HepG2 (cell line): ENCODE measurements around the gene TPM2. TPM values are rescaled to one million over a fixed set of nuclear protein-coding genes. Genes with fewer than 3 reads are reported as not detected.
A peak's percentile ranks its signal among the peaks of the same experiment; 100 is the strongest.

Source experiments
- CCDC6 ChIP-seq: sonication (generic); formaldehyde crosslinking; IDR thresholded peaks from 2 replicates; pipeline ENCODE4 v1.8.1; 2022; ENCODE audit warnings: mild to moderate bottlenecking, missing genetic modification reagents, moderate library complexity
- GPN1 ChIP-seq: sonication (generic); formaldehyde crosslinking; IDR thresholded peaks from 2 replicates; pipeline ENCODE4 v1.5.1; 2020; ENCODE audit warnings: missing genetic modification reagents, borderline replicate concordance
- HOXA3 ChIP-seq: sonication (generic); formaldehyde crosslinking; IDR thresholded peaks from 2 replicates; pipeline ENCODE4 v1.5.0; 2020; ENCODE audit warnings: missing genetic modification reagents
- KAT2B ChIP-seq: fragments of 150-350 bp; IDR thresholded peaks from 2 replicates; pipeline ENCODE4 v1.6.1; 2014; ENCODE audit warnings: low read depth, low read length, borderline replicate concordance
- KLF16 ChIP-seq, 2 experiments: sonication (generic) in 1 of 2; formaldehyde crosslinking in 1 of 2; IDR thresholded peaks; 2 replicates each; pipeline versions ENCODE4 v1.6.1 to v1.8.0; 2016 to 2023; ENCODE audit warnings: missing genetic modification reagents in 2 of 2, missing compliant biosample characterization in 1 of 2
- NFE2 ChIP-seq: sonication (generic); formaldehyde crosslinking; IDR thresholded peaks from 2 replicates; pipeline ENCODE4 v1.4.0; 2020; ENCODE audit warnings: missing genetic modification reagents
- SMYD3 ChIP-seq: sonication (generic); formaldehyde crosslinking; IDR thresholded peaks from 2 replicates; pipeline ENCODE4 v1.8.1; 2023; ENCODE audit warnings: mild to moderate bottlenecking, missing genetic modification reagents
- SOX5 ChIP-seq: IDR thresholded peaks from 2 replicates; pipeline ENCODE4 v1.6.1; 2016; ENCODE audit warnings: borderline replicate concordance
- SUZ12 ChIP-seq: fragments of 150-350 bp; IDR thresholded peaks from 2 replicates; pipeline ENCODE4 v1.6.1; 2014; ENCODE audit warnings: low read depth, low read length
- ZFP82 ChIP-seq: sonication (generic); formaldehyde crosslinking; IDR thresholded peaks from 2 replicates; pipeline ENCODE4 v1.5.1; 2020; ENCODE audit warnings: mild to moderate bottlenecking, missing genetic modification reagents, borderline replicate concordance
- ZMYM3 ChIP-seq: sonication (generic); formaldehyde crosslinking; IDR thresholded peaks from 2 replicates; pipeline ENCODE4 v1.5.1; 2020; ENCODE audit warnings: mild to moderate bottlenecking, missing genetic modification reagents
- ZNF318 ChIP-seq: sonication (generic); formaldehyde crosslinking; IDR thresholded peaks from 2 replicates; pipeline ENCODE4 v1.4.0; 2020; ENCODE audit warnings: mild to moderate bottlenecking, missing genetic modification reagents
- ZNF549 ChIP-seq: sonication (generic); formaldehyde crosslinking; IDR thresholded peaks from 2 replicates; pipeline ENCODE4 v1.5.0; 2020; ENCODE audit warnings: missing genetic modification reagents
- ZNF567 ChIP-seq: sonication (generic); formaldehyde crosslinking; IDR thresholded peaks from 2 replicates; pipeline ENCODE4 v1.8.1; 2023; ENCODE audit warnings: mild to moderate bottlenecking, missing genetic modification reagents, borderline replicate concordance
- ZNF589 ChIP-seq: sonication (generic); formaldehyde crosslinking; conservative IDR thresholded peaks from 2 replicates; pipeline ENCODE4 v1.8.0; 2022; ENCODE audit warnings: mild to moderate bottlenecking, moderate library complexity, missing genetic modification reagents
- ZNF652 ChIP-seq: IDR thresholded peaks from 2 replicates; pipeline ENCODE4 v1.6.1; 2016; ENCODE audit warnings: low read depth, borderline replicate concordance
- ZNF878 ChIP-seq: sonication (generic); formaldehyde crosslinking; IDR thresholded peaks from 2 replicates; pipeline ENCODE4 v1.8.1; 2023; ENCODE audit warnings: mild to moderate bottlenecking, missing genetic modification reagents, moderate library complexity
- polyA plus RNA-seq, 8 experiments: library from polyadenylated mRNA; depleted of rRNA in 3 of 8; stranded (reverse) in 7 of 8; unstranded in 1 of 8; fragments of >200 nt; fragmentation: Illumina TruSeq in 4 of 8; extraction: Trizol in 4 of 8; gene quantifications; 2 replicates each; pipeline versions ENCODE4 v1.2.1 to v1.2.3, GENCODE V29; 2011 to 2016; ENCODE audit warnings: low read depth in 4 of 8, missing spikeins in 1 of 8, mixed read lengths in 1 of 8; ENCODE audit not compliant: insufficient read depth in 1 of 8
- total RNA-seq, 5 experiments: library from RNA; depleted of rRNA; stranded (reverse); fragments of >200 nt; fragmentation: Illumina TruSeq; extraction: Trizol; gene quantifications; 2 replicates each; pipeline ENCODE4 v1.2.3, GENCODE V29; 2016; ENCODE audit warnings: low read depth in 1 of 5
- TF ChIP-seq, protein P1 (sequence below): sonication (generic); formaldehyde crosslinking; IDR thresholded peaks from 2 replicates; pipeline ENCODE4 v1.8.0; 2022; ENCODE audit warnings: missing genetic modification reagents, mild to moderate bottlenecking, borderline replicate concordance
- TF ChIP-seq, protein P2 (sequence below): IDR thresholded peaks from 2 replicates; pipeline ENCODE4 v1.6.1; 2016; ENCODE audit warnings: missing biosample characterization, missing genetic modification reagents, low read depth

Gene TPM2
- total and polyA plus RNA-seq, 2 of the 13 experiments (the other 11 are each of a cell fraction or from before 2014, with no cell fraction given), result 3.1 to 10.7 TPM

GRCh38 chr9:35658137-35658967 is 31.4 kb downstream of the TPM2 start, which contains the start of gene CCDC107 (continued):
- no peak; the same call in 1 of the 2 replicates for TF ChIP-seq ZNF567 (CRISPR knock-in tag)
- TF ChIP-seq ZNF878 (CRISPR knock-in tag), result no peak
- no peak for TF ChIP-seq SMYD3 (CRISPR knock-in tag)
- no peak for TF ChIP-seq ZNF589 (CRISPR knock-in tag)
- TF ChIP-seq SUZ12, result no peak
- TF ChIP-seq, protein P1, sequence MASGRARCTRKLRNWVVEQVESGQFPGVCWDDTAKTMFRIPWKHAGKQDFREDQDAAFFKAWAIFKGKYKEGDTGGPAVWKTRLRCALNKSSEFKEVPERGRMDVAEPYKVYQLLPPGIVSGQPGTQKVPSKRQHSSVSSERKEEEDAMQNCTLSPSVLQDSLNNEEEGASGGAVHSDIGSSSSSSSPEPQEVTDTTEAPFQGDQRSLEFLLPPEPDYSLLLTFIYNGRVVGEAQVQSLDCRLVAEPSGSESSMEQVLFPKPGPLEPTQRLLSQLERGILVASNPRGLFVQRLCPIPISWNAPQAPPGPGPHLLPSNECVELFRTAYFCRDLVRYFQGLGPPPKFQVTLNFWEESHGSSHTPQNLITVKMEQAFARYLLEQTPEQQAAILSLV (CRISPR knock-in tag), result peak; percentile 85; the same call in 1 of the 2 replicates
- TF ChIP-seq, protein P2, sequence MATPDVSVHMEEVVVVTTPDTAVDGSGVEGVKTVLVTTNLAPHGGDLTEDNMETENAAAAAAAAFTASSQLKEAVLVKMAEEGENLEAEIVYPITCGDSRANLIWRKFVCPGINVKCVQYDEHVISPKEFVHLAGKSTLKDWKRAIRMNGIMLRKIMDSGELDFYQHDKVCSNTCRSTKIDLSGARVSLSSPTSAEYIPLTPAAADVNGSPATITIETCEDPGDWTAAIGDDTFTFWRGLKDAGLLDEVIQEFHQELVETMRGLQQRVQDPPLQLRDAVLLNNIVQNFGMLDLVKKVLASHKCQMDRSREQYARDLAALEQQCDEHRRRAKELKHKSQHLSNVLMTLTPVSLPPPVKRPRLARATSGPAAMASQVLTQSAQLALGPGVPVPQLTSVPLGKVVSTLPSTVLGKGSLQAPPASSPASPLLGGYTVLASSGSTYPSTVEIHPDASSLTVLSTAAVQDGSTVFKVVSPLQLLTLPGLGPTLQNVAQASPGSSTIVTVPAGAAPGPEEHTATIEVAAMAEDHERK (CRISPR knock-in tag), result no peak
- no peak for TF ChIP-seq SOX5 (CRISPR knock-in tag)
- no peak for TF ChIP-seq ZMYM3 (CRISPR knock-in tag)
- TF ChIP-seq ZNF549 (CRISPR knock-in tag), result no peak
- TF ChIP-seq GPN1 (CRISPR knock-in tag), result no peak
- no peak for TF ChIP-seq ZNF652 (CRISPR knock-in tag)
- TF ChIP-seq NFE2 (CRISPR knock-in tag), result no peak
- TF ChIP-seq KLF16 (CRISPR knock-in tag; IDR thresholded peaks at IDR 0.05), result 0 out of 4 replicates have a peak, but pooled peaks of 1 of the 2 experiments have one; percentile 27
- 0 out of 2 replicates have a peak, but pooled peaks have one; percentile 12 for TF ChIP-seq ZFP82 (CRISPR knock-in tag)
- TF ChIP-seq ZNF318 (CRISPR knock-in tag), result no peak
- TF ChIP-seq CCDC6 (CRISPR knock-in tag), result peak; percentile 33; the same call in 1 of the 2 replicates
- TF ChIP-seq KAT2B, result no peak
- TF ChIP-seq HOXA3 (CRISPR knock-in tag), result peak; percentile 57; the same call in 1 of the 2 replicates
